GM23248 (cell line): Measurements from ENCODE around the gene NFAT5.
"Not testable (repeated sequence)": the region's sequence is repeated elsewhere in the genome, so short reads cannot be mapped to it uniquely, and the experiment has no call there.

Experiments
- EZH2 ChIP-seq: fragments of 200-600 bp; sonication (generic); IDR thresholded peaks from 2 replicates; pipeline ENCODE4 v1.6.1; 2018; ENCODE audit warnings: antibody characterized with exemption, mild to moderate bottlenecking; ENCODE audit not compliant: insufficient read depth, poor library complexity, severe bottlenecking
- EZH2phosphoT487 ChIP-seq: fragments of 200-600 bp; sonication (generic); IDR thresholded peaks from 2 replicates; pipeline ENCODE4 v1.6.1; 2018; ENCODE audit warnings: antibody characterized with exemption, moderate library complexity, mild to moderate bottlenecking, low read depth; ENCODE audit not compliant: insufficient read depth

DNA sequence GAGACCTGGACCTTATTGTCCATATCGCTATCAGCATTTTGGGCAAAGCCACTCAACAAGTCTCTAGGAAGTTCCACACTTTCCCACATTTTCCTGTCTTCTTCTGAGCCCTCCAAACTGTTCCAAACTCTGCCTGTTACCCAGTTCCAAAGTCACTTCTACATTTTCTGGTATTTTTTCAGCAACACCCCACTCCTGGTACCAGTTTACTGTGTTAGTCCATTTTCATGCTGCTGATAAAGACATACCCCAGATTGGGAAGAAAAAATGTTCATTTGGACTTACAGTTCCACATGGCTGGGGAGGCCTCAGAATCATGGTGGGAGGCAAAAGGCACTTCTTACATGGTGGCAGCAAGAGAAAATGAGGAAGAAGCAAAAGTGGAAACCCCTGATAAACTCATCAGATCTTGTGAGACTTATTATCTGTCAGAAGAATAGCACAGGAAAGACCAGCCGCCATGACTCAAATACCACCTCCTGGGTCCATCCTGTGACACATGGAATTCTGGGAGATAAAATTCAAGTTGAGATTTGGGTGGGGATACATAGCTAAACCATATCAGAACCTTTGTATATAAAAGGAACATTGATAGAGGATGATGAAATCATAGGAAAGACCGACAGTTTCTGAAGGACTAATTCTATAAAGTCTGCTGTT lies 71.6 kb downstream of the NFAT5 start:
- TF ChIP-seq EZH2phosphoT487, EZH2: not testable (repeated sequence)
